ENCODE results near the gene YWHAG. TPM values are rescaled to one million over a fixed set of nuclear protein-coding genes. Genes with fewer than 3 reads are reported as not detected.
A peak's percentile ranks its signal among the peaks of the same experiment; 100 is the strongest.
"Not testable (repeated sequence)": the region's sequence is repeated elsewhere in the genome, so short reads cannot be mapped to it uniquely, and the experiment has no call there.

Gene YWHAG
- total RNA-seq, 1 donor from 2014 or later: 86.9 TPM

DNA sequence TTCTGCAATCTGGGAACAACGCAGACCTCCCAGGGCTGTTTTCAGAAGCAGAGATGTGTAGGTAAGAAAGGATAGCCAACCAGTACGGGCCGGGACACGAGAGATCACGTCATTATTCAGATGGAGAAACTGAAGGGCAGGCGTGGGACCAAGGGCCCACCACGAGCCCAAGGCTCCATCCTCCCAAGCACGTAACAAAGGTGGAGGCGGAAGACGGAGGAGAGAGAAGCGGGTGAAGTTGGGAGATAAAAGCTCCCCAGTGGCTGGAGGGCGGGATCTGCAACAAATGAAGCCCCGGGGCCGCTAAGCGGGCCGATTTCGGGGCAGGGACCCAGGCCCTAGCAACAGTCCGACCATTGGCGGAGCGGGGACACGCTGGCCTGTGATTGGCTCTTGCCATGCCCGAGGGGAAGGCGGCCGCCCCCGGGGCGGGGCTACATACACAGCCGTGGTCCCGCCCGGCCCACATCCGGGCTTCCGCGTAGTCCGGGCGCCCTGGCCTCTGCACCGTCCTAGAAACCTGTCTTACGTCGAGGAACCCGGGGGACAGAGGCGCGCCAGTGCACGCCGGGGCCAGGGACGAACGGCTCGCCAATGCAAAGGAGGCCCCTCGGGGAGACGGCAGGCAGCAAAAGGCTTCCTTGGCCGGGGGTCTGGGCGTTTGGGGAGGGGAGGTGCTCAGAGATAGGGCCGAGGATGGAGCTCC is 40.9 kb downstream of the YWHAG start:
- peak; percentile 93 for ATAC-seq

DNA sequence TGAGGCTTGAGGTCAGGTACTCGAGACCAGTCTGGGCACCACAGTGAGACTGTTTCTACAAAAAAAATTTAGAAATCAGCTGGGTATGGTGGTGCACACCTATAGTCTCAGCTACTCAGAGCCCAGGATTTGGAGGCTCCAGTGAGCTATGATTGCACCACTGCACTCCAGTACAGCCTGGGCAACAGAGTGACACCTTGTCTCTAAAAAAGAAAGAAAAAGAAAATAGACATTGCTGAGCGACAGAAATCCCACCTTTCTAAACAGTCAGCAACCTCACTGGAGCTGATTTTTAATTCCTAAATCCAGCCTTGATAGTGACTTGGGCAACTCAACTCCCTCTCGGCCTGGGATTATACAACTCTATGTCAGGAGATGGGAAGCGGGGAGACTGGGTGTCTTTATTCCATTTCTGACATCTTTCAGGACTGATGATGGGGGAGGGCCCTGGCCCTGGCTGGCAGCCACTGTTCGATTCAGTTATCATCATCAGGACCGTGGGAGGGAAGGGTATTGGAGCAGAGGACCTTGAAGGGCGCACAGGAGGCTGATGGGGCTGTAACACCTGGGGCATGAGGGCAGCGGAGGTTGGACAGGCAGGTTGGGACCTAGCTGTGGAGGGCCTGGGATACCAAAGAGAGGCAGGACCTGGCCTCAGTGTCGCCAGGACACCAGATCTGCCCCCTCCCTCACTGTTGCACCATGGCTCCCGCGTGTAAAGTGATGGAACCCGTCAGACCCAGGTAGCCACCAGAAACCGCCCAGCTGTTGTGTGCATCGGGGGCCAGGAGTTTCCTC is 41.6 kb downstream of the YWHAG start:
- no peak for ATAC-seq

DNA sequence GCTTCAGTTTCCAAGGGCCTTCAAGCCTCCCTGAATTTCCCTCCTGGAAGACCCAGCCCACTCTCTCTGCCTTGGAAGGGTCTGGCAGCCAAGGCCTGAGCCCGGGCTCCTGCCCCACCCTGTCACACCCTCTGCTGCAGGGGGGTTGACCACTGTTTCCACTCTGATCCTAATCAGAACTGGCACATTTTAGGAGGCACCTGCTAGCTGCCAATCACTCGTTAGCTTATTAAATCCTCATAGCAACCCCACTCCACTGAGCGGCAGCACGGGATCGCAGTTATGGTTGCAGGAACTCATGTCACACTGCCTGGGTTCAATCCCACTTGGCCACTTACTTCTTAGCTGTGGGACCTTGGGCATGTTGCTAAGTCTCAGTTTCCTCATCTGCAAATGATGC is 43.4 kb downstream of the YWHAG start:
- ATAC-seq: no peak

DNA sequence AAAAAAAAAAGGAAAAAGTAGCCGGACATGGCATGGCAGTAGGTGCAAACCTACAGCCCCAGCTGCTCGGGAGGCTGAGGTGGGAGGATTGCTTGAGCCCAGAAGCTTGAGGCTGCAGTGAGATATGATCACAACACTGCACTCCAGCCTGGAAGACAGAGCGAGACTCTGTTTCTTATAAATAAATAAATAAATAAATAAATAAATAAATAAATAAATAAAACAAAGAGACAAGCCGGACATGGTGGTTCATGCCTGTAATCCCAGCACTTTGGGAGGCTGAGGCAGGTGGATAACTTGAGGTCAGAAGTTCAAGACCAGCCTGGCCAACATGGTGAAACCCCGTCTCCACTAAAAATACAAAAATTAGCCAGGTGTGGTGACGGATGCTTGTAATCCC is 44.1 kb downstream of the YWHAG start:
- ATAC-seq: not testable (repeated sequence)

DNA sequence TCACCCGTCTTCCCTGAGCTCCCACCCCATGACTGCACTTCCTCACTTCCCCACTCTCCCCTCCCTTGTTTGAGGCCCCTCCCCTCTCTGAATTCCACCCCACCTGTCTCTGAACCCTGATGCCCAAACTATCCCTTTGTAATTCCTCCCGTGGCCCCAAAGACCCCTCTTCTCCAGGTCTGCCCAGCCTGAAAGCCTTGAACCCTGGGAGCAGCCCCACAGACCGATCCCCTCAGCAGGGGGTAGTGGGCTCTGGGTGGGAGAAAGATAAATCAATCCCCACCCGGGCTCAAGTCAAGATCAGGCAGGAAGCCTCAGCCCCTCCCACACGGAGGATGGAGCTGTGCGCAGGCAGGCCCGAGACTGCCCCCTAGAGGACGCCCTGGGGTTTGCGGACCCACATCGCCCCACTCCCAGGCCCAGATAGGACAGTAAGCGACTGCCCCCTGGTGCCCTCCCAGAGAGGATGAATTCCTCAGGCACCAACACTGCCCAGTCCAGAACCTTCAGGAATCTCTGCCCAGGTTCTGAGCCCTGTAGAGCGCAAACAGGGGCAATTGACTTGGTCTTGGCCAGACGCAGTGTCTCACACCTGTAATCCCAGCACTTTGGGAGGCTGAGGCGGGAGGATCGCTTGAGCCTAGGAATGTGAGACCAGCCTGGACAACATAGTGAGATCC is 44.6 kb downstream of the YWHAG start:
- peak; percentile 78 for ATAC-seq

DNA sequence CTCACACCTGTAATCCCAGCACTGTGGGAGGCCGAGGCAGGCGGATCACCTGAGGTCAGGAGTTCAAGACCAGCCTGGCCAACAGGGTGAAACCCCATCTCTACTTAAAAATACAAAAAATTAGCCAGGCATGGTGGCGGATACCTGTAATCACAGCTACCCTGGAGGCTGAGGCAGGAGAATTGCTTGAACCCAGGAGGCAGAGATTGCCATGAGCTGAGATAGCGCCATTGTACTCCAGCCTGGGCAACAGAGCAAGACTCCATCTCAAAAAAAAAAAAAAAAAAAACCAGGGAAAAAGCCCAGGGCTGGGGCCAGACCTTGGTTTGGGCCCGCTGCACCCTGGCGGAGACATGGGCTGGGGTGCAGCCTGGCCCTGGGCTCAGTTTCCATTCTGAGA is 47.0 kb downstream of the YWHAG start:
- not testable (repeated sequence) for ATAC-seq

DNA sequence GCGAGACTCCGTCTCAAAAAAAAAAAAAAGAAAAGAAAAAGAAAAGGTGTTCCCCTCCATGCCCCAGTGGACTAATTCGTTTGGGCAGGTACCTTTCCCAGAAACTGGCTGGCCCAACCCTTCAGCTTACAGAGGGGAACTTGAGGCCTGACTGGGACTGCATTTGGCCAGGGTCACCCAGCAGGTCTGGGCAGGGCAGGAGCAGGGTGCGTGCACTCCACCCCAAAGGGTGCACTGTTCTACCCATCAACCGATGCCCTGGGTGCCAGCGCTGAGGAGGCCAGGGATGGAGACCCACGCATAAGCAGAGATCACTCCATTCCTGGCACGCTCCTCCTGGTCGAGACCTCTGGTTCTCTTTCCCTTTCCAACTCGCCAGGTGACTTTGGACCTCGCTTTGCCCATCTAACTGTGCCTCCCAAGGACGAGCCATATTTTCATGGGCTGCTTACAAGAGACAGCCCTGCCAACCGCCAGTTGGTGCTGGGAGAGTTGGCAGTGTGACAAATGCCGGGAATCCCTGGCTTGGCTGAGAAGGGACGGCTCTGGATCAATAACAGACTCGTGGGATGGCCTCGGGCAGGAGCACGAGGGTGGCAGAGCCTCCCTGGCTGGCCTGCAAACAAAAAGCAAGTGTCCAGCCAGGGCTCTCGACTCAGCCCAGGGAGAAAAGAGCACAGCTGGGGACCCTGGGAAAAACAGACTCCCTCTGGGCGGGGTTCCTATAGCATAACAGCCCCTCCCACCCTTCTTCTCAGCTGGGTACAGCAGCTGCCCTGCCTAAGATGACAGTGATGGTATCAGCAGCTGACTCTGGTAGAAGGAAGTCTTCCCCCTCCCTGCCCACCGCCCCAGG is 48.5 kb downstream of the YWHAG start:
- ATAC-seq: peak; percentile 68

DNA sequence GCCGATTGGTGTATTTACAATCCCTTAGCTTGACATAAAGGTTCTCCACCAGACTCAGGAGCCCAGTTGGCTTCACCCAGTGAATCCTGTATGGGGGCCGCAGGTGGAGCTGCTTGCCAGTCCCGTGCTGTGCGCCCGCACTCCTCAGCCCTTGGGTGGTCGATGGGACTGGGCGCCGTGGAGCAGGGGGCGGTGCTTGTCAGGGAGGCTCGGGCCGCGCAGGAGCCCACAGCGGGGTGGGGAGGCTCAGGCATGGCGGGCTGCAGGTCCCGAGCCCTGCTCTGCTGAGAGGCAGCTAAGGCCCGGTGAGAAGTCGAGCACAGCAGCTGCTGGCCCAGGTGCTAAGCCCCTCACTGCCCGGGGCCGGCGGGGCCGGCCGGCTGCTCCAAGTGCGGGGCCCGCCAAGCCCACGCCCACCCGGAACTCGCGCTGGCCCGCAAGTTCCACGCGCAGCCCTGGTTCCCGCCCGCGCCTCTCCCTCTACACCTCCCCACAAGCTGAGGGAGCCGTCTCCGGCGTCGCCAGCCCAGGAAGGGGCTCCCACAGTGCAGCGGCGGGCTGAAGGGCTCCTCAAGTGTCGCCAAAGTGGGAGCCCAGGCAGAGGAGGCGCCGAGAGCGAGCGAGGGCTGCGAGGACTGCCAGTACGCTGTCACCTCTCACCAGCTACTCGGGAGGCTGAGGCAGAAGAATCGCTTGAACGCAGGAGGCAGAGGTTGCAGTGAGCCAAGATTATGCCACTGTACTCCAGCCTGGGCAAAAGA is 49.3 kb downstream of the YWHAG start:
- not testable (repeated sequence) for ATAC-seq

DNA sequence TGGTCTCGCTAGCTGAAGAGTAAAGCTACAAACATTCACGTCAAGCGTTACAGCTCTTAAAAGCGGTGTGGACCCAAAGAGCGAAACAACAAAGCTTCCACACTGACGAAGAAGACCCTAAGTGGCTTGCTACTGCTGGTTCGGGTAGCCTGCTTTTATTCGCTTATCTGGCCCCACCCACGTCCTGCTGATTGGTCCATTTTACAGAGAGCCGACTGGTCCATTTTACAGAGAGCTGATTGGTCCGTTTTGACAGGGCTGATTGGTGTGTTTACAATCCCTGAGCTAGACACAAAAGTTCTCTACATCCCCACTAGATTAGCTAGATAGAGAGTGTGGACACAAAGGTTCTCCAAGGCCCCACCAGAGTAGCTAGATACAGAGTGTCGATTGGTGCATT is 49.9 kb downstream of the YWHAG start:
- not testable (repeated sequence) for ATAC-seq

DNA sequence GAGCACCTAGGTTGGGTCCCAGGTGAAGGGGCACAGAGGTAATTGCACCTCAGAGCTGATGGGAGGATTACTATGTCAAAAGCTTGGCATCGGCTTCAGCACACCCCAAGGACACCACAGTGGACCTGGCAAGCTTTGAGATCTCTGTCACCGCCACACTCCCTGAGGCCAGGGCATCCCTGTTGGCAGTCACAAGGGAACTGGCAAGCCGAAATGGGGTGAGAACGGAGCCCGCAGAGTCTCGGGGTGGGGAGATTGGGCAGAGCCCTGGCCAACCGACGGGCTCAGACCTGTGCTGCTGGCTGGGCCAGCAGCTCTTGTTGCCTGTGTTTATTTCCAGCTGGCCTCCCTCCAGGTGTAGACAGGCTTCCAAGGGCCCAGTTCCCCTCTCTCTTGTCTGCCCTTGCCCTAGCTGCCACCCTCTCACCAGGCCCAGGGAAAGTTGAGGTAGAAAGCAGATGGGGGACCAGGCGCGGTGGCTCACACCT is 53.9 kb downstream of the YWHAG start:
- ATAC-seq: peak; percentile 44

DNA sequence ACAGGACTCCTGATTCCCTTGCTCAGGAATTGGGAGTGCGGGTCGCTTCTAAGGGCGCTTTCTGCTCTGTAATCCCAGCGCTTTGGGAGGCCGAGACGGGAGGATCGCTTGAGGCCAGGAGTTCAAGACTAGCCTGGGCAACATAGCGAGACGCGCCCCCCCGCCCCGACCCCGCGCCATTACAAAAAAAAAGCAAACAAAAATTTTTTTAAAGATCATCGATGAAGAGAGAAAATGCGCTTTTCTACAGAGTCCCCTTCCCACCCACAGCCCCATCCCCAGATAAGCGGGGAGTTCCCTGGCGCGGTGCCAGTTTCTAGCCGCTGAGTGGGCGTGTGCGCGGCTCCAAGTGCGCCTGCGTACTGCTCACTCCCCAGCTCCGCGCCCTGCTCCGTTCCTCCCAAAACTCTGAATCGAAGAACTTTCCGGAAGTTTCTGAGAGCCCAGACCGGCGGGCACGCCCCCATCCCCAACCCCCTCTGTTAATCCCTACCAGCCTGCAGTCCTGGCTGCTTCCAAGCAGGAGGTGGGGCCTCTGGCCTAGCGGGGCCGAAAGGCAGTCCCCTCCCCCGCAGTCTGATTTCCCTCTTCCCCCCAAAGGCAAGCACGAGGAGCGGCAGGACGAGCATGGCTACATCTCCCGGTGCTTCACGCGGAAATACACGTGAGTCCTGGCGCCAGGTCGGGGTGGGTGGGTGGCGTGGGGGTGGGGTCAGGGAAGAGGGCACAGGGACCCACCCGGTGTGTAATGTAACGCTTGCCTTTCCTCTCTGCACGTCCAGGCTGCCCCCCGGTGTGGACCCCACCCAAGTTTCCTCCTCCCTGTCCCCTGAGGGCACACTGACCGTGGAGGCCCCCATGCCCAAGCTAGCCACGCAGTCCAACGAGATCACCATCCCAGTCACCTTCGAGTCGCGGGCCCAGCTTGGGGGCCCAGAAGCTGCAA is 55.3 kb downstream of the YWHAG start:
- peak; percentile 27 for ATAC-seq

DNA sequence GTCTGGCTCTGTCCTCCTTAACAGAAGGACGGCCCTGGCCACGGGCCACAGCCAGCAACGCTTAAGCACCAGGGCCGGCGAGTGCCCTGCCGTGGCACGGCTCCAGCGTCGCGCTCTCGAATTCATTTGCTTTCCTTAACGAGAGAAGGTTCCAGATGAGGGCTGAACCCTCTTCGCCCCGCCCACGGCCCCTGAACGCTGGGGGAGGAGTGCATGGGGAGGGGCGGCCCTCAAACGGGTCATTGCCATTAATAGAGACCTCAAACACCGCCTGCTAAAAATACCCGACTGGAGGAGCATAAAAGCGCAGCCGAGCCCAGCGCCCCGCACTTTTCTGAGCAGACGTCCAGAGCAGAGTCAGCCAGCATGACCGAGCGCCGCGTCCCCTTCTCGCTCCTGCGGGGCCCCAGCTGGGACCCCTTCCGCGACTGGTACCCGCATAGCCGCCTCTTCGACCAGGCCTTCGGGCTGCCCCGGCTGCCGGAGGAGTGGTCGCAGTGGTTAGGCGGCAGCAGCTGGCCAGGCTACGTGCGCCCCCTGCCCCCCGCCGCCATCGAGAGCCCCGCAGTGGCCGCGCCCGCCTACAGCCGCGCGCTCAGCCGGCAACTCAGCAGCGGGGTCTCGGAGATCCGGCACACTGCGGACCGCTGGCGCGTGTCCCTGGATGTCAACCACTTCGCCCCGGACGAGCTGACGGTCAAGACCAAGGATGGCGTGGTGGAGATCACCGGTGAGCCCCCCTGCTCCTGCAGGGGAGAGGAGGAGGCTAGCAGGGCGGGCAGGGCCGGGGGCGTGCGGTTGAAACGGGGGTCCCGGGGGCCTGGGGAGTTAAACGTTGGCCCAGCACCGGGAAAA is 56.2 kb downstream of the YWHAG start, which contains the start of gene HSPB1:
TSS of gene HSPB1 (plus strand) at position 327 of the 855 bp plus-strand sequence. CDS start at position 367, 40 bp downstream.
- peak; percentile 67 for ATAC-seq

DNA sequence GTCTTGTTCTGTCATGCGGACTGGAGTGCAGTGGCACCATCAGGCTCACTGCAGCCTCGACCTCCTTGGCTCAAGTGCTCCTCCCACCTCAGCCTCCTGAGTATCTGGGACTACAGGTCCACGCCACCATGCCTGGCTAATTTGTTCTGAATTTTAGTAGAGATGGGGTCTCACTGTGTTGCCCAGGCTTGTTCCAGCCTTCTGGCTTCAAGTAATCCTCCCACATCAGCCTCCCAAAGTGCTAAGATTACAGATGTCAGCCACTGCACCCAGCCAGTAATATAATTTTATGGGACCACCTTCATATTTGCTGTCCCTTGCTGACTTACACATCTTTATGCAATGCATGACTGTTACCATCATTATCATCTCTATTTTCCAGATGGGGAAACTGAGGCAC is 57.8 kb downstream of the YWHAG start:
- no peak for ATAC-seq

DNA sequence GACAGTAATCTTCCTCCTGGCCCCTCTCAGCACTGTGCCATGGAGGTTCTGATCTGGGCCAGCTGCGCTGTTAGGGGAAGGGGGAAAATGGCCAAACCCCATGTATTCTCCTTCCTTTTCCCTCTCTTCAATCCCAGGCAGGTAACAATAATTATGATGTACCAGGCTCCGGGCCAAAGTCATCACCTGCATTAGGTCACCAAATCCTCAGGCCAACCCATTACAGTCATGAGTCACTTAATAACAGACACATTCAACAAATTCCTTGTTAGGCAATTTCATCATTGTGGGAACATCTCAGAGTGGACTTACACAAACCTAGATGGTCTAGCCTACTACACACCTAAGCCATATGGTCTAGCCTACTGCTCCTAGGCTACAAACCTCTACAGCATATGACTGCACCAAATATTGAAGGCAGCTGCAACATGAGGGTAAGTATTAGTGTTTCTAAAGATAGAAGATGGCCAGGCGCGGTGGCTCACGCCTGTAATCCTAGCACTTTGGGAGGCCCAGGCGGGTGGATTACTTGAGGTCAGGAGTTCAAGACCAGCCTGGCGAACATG is 58.5 kb downstream of the YWHAG start:
- peak; percentile 8 for ATAC-seq

DNA sequence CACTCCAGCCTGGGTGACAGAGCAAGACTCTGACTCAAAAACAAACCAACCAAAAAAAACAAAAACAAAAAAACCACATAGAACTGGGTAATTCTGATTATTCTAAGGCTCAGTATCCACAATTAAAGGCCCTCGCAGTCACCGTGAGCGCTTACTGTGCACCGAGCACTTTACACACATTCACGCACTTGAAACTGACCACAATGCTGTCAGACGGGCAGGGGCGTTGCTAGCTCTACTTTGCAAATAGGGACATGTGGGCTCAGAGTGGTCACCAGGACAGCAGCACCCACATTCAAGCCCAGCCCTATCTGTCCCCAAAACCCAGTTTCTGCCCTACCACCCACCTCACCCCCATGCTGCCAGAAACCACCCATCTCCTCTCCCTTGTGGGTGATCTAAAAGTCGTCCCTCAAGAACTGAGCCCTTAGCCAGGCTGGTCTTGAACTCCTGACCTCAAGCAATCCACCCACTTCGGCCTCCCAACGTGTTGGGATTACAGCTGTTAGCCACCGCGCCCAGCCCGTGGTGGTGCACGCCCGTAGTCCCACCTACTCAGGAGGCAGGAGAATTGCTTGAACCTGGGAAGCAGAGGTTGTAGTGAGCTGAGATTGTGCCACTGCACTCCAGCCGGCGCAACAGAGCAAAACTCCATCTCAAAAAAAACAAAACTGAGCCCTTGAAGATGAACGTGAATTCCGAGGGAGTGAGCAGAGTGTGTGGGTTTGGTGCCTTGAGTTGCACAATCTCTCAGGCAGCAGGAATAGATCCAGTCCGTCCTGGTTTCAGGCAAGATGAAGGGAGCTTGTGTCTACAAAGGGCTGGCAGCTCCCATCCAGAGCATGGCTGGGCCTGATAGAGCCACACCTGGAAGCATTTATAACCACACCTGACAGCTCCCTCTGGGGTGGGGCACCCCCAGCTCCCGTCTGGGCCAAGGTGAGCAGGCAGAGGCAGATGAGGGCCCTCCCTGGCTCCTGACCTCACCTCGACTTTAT is 61.7 kb downstream of the YWHAG start:
- ATAC-seq: peak; percentile 80

DNA sequence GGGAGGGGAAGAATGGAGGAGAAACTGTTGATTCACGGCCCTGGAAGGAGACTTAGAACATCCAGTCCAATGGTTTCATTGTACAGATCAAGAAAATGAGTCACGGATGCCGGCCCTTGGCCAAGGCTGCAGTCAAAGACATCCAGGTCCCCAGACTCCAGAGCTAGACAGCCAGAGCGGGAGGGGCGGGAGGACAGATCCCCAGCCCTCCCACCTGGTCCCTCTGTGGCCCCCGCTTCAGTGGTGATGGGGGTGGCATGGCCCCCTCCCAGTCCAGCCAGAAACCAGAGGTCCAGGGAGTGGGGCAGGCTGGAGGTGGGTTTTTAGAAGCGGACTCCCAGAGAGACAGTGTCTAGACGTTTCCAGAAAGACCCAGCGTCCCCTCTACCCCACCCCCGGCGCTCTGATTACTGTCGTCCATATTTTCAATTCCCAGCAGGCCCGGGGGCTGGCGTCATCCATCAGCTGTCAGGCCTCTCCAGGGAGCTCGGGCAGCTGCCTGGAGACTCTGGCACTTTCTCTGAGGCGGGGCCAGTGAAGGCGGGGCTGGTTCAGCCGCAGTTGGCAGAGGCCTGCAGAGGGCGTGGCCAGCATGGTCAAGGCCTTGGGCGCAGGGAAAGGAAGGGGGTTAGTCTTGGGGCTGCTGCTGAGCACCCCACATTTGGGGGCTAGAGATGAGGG is 64.3 kb downstream of the YWHAG start:
- ATAC-seq: peak; percentile 68

DNA sequence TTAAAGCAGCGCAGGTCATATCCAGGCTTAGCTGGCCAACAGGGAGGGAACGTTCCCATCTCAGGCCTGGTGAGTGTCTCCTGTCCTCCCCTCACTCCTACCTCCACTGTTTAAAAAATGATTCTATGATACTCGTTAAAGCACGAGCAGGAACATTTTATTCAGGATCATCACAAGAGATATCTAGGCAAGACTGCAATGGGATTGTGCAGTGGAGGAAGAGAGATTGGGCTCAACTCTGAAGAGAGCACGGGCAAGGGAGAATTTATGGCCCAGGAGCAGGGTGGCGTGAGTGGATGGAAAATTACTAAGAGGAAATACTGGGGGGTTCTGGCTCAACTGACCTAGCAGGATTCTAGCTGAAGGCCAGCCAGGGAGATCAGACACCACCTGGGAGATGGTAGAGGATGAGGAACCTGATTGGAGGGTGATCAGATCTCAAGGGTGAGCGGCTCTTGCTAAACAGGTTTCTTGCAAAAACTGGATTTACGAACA is 65.3 kb downstream of the YWHAG start:
- peak; percentile 35 for ATAC-seq
